ENCODE data around the gene TBXA2R. TPM values are rescaled to one million over a fixed set of nuclear protein-coding genes. Genes with fewer than 3 reads are reported as not detected.

TBXA2R gene
- total RNA-seq, 4 donors from 2014 or later, result 4.8 to 17.2 (median 7.7) TPM

GRCh38 chr19:3614858-3615505 is 8.3 kb upstream of the TBXA2R start:
- no peaks in the 10 kb centered on the region for H3K9me3 ChIP-seq
- H3K36me3 ChIP-seq, result peaks cover 10 to 75% (median 67%) of the 10 kb centered on the region in 4 donors
- H3K27ac ChIP-seq (replicated peaks in 1 of 4), result peak overlapping the region in 2 of 4 donors; percentile 69 to 78
- H3K4me1 ChIP-seq, result peaks cover 11 to 58% (median 49%) of the 10 kb centered on the region in 4 donors
- WGBS, result 81% methylated on average over 10 of the region's 18 CpGs
- DNase-seq (ENCODE audit: extremely low spot score), result no peak
- H3K4me3 ChIP-seq, result no peak overlapping the region
- intact Hi-C loops (cut with DNase I), result loop anchor here (5.0 kb wide), 2 partner anchors 38 to 58 kb away; partner anchors contain the start of gene MFSD12
- H3K27me3 ChIP-seq, result no peaks in the 10 kb centered on the region
- TF ChIP-seq POLR2A (IDR thresholded peaks at IDR 0.05; ENCODE audit: low read depth) (no peak), POLR2AphosphoS5 (IDR thresholded peaks at IDR 0.05) (no peak)

DNA sequence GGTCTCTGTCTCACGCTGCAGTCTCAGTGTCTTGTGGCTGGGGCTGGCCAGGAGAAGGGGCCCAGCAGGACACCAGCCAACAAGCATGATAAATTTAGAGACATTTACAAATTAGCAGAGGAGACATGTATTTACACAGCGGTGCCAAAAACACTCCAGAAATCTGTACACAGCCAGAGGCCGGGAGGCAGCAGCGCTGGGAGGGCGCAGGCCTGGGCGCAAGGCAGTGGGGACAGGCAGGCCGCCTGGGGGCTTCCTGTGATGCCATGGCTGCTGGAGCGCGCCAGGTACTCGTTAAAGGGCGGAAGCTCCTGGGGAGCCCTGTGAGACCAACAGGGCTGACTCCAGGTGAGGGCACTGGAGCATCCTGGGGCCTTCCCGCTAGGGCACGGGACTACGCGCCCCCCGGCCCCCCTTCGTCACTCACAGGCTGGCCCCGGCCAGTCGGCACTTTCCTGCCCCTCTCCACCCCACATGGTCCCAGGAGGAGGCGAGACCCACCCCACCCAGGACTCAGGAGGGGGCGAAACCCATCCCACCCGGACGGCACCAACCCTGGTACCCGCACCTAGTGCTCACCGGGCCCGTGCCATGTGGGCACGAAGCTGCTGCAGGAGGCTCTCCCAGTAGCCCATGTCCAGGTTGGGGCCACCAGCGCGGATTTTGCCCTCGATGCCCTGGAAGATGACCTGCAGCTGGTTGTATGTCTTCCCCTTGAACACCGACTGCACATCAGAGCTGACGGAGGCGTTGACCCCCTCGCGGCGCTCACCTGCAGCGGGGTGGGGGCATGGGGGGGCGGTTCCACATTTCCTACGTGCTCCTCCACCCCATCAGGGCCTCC is 7.4 kb upstream of the TBXA2R start:
- DNase-seq (ENCODE audit: extremely low spot score), result no peak
- intact Hi-C loops (cut with DNase I), result no loop called here
- H3K9me3 ChIP-seq, result no peaks in the 10 kb centered on the region
- H3K36me3 ChIP-seq, result peaks cover 5 to 66% (median 59%) of the 10 kb centered on the region in 4 donors
- peak overlapping the region; percentile 56 to 78 (median 68) for H3K27ac ChIP-seq (replicated peaks in 1 of 4)
- no peaks in the 10 kb centered on the region for H3K27me3 ChIP-seq
- no peak overlapping the region for H3K4me3 ChIP-seq
- WGBS, result 80% methylated on average over 14 of the region's 39 CpGs
- TF ChIP-seq POLR2AphosphoS5 (IDR thresholded peaks at IDR 0.05) (peak; percentile 17 to 52), POLR2A (IDR thresholded peaks at IDR 0.05; ENCODE audit: low read depth) (no peak)
- H3K4me1 ChIP-seq, result peaks cover 21 to 63% (median 57%) of the 10 kb centered on the region in 4 donors

DNA sequence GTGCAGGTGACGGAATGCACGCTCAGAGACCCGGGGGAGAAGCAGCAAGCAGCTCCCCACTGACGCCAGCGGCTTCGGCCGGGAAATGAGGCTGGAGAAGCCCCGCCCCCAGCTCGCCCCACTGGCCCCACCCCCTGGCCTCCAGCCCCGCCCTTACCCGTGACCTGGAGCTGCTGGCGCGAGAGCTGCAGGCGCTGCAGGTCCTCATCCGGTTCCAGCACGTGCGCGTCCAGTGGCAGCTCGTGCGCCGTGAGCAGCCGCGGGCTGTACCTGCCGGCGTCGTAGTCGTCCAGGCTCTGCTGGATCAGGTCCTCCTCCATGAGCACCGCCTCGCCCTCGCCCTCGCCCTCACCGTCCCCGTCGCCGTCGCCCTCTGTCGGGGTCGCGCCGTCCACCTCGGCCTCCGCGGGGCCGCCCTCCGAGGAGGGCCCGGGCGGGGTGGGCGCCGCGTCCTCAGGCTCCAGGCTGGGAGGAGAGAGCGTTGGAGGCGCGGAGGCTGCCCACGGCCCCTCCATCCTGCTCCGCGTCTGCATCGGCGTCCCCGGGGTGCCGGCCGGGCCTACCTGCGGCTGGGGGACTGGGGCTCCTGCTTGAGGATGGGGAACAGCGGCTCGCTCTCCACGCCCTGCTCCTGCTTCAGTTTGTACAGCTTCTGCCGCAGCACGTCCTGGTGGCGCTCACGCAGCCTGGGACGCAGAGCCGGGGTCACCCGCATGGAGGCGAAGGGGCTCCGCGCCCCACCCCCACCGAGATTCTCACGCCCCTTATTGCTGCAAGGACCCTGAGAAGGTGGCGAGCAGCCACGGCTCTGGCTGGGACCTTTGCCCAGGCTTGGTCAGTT is 6.4 kb upstream of the TBXA2R start:
- Histone ChIP-seq H3K27me3 (no peaks in the 10 kb centered on the region), H3K4me1 (peaks cover 27 to 63% (median 58%) of the 10 kb centered on the region in 4 donors), H3K9me3 (no peaks in the 10 kb centered on the region), H3K4me3 (no peak overlapping the region), H3K27ac (replicated peaks in 1 of 4) (peak overlapping the region; percentile 56 to 78 (median 68)), H3K36me3 (peaks cover 5 to 63% (median 55%) of the 10 kb centered on the region in 4 donors)
- no peak for TF ChIP-seq EP300 (IDR thresholded peaks at IDR 0.05)
- TF ChIP-seq CTCF (IDR thresholded peaks at IDR 0.05), result no peak
- no peak for TF ChIP-seq POLR2A (IDR thresholded peaks at IDR 0.05; ENCODE audit: low read depth)
- TF ChIP-seq POLR2AphosphoS5 (IDR thresholded peaks at IDR 0.05), result peak; percentile 28 to 42
- no peak for DNase-seq (ENCODE audit: extremely low spot score)
- intact Hi-C loops (cut with DNase I), result no loop called here
- WGBS, result 89% methylated on average over 27 of the region's 79 CpGs

GRCh38 chr19:3612330-3612729 is 5.7 kb upstream of the TBXA2R start:
- Histone ChIP-seq H3K36me3 (peaks cover 5 to 57% (median 54%) of the 10 kb centered on the region in 4 donors), H3K4me1 (peaks cover 27 to 63% (median 60%) of the 10 kb centered on the region in 4 donors), H3K4me3 (no peak overlapping the region), H3K27ac (replicated peaks in 1 of 4) (peak overlapping the region; percentile 38 to 78 (median 68)), H3K27me3 (no peaks in the 10 kb centered on the region), H3K9me3 (no peaks in the 10 kb centered on the region)
- DNase-seq (ENCODE audit: extremely low spot score), result no peak
- intact Hi-C loops (cut with DNase I), result no loop called here
- no peak for TF ChIP-seq CTCF (IDR thresholded peaks at IDR 0.05)
- 95% methylated on average over 23 of the region's 33 CpGs for WGBS

GRCh38 chr19:3611841-3612240 is 5.2 kb upstream of the TBXA2R start:
- H3K27ac ChIP-seq (replicated peaks in 1 of 4), result peak overlapping the region in 1 of 4 donors; percentile 86
- 95% methylated on average over 32 of the region's 36 CpGs for WGBS
- no peaks in the 10 kb centered on the region for H3K9me3 ChIP-seq
- no peak overlapping the region for H3K4me3 ChIP-seq
- intact Hi-C loops (cut with DNase I), result no loop called here
- no peak for TF ChIP-seq EP300 (IDR thresholded peaks at IDR 0.05)
- no peak for TF ChIP-seq POLR2A (IDR thresholded peaks at IDR 0.05; ENCODE audit: low read depth)
- no peak for TF ChIP-seq CTCF (IDR thresholded peaks at IDR 0.05)
- TF ChIP-seq POLR2AphosphoS5 (IDR thresholded peaks at IDR 0.05), result no peak
- peaks cover 5 to 53% (median 49%) of the 10 kb centered on the region in 4 donors for H3K36me3 ChIP-seq
- H3K27me3 ChIP-seq, result no peaks in the 10 kb centered on the region
- no peak for DNase-seq (ENCODE audit: extremely low spot score)
- peaks cover 30 to 67% (median 65%) of the 10 kb centered on the region in 4 donors for H3K4me1 ChIP-seq
